ENCODE results near the gene C16orf78.

DNA sequence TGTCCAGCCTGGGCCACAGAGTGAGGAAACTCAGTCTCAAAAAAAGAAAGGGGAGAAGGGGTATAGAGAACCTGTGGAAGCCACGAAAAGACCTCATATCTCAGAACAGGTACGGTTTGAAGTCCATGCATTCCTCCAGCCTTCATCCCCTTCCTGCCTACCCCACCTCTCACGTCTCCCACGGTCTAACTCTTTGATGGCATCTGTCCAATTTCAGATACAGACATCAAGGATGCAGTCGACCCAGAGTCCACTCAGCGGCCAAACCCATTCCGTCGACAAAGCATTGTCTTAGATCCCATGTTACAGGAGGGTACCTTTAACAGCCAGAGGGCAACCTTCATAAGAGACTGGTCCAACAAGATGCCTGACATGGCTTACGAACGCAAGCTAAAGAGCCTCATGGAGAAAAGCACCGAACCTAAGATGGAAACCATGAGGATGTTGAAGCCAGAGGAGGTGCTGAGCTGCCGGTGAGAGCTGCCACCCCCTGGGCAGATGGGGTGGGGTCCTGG is 22.7 kb downstream of the C16orf78 start:
- TF ChIP-seq, protein P1, sequence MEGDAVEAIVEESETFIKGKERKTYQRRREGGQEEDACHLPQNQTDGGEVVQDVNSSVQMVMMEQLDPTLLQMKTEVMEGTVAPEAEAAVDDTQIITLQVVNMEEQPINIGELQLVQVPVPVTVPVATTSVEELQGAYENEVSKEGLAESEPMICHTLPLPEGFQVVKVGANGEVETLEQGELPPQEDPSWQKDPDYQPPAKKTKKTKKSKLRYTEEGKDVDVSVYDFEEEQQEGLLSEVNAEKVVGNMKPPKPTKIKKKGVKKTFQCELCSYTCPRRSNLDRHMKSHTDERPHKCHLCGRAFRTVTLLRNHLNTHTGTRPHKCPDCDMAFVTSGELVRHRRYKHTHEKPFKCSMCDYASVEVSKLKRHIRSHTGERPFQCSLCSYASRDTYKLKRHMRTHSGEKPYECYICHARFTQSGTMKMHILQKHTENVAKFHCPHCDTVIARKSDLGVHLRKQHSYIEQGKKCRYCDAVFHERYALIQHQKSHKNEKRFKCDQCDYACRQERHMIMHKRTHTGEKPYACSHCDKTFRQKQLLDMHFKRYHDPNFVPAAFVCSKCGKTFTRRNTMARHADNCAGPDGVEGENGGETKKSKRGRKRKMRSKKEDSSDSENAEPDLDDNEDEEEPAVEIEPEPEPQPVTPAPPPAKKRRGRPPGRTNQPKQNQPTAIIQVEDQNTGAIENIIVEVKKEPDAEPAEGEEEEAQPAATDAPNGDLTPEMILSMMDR (IDR thresholded peaks at IDR 0.05): no peak
- TF ChIP-seq POLR2A (IDR thresholded peaks at IDR 0.05): no peak

Measured in vagina (tissue), 2 donors.